ENCODE data around the gene FKBP14. TPM values are rescaled to one million over a fixed set of nuclear protein-coding genes. Genes with fewer than 3 reads are reported as not detected.

The FKBP14 gene
- total and polyA plus RNA-seq, 9 of the 15 experiments (the other 6 are each of a cell fraction or from before 2014, with no cell fraction given): 5.3 to 27.9 (median 14.3) TPM

DNA sequence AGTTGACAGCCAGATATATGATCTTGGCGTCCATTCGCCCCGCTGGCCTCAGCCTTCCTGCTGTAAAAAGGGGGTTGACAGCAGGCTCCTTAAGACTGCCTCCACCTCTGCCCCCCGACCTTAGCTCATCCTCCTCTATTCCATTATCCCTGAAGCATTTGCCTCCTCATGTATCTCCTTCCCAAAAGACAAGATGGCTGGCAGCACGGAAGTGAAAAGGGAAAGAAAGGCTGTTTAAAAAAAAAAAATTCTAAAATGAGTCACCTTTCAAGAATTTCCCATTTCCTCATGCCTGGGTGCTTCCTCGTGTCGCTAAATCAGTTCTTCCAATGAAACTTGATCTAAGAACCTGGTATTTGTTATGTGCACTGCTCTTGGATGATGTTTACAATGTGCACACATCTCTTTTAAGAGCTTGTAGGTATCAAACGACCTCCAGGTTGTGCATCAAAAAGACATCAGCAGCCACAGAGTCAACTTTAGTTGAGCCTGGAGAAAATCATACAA, 38.6 kb downstream of the FKBP14 start:
- peaks cover 2 to 8% of the 10 kb centered on the region in 2 experiments; a peak in 2 of 5 replicates for H3K27me3 ChIP-seq (ENCODE audit: control insufficient read depth in 2 of 2, insufficient read depth in 2 of 2, low read length in 2 of 2)
- DNase-seq (ENCODE audit: extremely low read depth in 1 of 4, low spot score in 3 of 4) (no peak), ATAC-seq (no peak), FAIRE-seq (no peak)
- peak overlapping the region; percentile 81 for H2AFZ ChIP-seq (ENCODE audit: low read depth, low read length)
- no peak overlapping the region for H3K9ac ChIP-seq (ENCODE audit: insufficient read depth in 1 of 2, low read depth in 2 of 2, low read length in 2 of 2)
- H3K9me3 ChIP-seq (replicated peaks; ENCODE audit: control insufficient read depth, insufficient read depth, low read depth, low read length): no peaks in the 10 kb centered on the region; the same call in 1 of the 2 replicates
- H3K9me1 ChIP-seq (ENCODE audit: control insufficient read depth, insufficient read depth, low read length): no peaks in the 10 kb centered on the region
- H3K4me3 ChIP-seq: no peak overlapping the region
- in situ Hi-C loops (cut with MboI) (no loop called here), intact Hi-C loops (cut with micrococcal nuclease) (no loop called here)
- H3K27ac ChIP-seq (ENCODE audit: extremely low read depth, low read depth, low read length): no peak overlapping the region
- no peaks in the 10 kb centered on the region for H3K36me3 ChIP-seq (ENCODE audit: control insufficient read depth, insufficient read depth, low read length)
- no peaks in the 10 kb centered on the region for H4K20me1 ChIP-seq (replicated peaks; ENCODE audit: control insufficient read depth, insufficient read depth, low read length)
- no peaks in the 10 kb centered on the region for H3K79me2 ChIP-seq (ENCODE audit: control insufficient read depth, insufficient read depth, low read length)
- H3K4me1 ChIP-seq (replicated peaks in 1 of 2; ENCODE audit: control insufficient read depth in 2 of 2, insufficient read depth in 2 of 2, low read length in 2 of 2): peaks cover 0 to 6% of the 10 kb centered on the region in 2 experiments; a peak in 2 of 5 replicates
- H3K4me2 ChIP-seq (ENCODE audit: insufficient read depth, low read length): no peak overlapping the region; the same call in 1 of the 2 replicates
- ChIA-PET CTCF (ENCODE audit: low intra/inter-chr PET ratio) (no interaction called here), POLR2A (interaction anchor here (0.5 to 0.7 kb wide), 2 partner anchors 20 to 74 kb away, joined by 3 read pairs; no protein-coding TSS in a partner anchor)
- no TSS peak for BruUV-seq (replicated peaks)
- WGBS (ENCODE audit: insufficient coverage, low coverage, missing lambda C conversion rate): 10% methylated on average over 8 of the region's 8 CpGs
- TF ChIP-seq, protein P1, sequence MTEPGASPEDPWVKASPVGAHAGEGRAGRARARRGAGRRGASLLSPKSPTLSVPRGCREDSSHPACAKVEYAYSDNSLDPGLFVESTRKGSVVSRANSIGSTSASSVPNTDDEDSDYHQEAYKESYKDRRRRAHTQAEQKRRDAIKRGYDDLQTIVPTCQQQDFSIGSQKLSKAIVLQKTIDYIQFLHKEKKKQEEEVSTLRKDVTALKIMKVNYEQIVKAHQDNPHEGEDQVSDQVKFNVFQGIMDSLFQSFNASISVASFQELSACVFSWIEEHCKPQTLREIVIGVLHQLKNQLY (CRISPR knock-in tag; conservative IDR thresholded peaks at IDR 0.05): no peak
- TF ChIP-seq POLR2A (conservative IDR thresholded peaks at IDR 0.05): no peak
- no peak for TF ChIP-seq ZNF830 (CRISPR knock-in tag; IDR thresholded peaks at IDR 0.05)
- TF ChIP-seq, protein P2, sequence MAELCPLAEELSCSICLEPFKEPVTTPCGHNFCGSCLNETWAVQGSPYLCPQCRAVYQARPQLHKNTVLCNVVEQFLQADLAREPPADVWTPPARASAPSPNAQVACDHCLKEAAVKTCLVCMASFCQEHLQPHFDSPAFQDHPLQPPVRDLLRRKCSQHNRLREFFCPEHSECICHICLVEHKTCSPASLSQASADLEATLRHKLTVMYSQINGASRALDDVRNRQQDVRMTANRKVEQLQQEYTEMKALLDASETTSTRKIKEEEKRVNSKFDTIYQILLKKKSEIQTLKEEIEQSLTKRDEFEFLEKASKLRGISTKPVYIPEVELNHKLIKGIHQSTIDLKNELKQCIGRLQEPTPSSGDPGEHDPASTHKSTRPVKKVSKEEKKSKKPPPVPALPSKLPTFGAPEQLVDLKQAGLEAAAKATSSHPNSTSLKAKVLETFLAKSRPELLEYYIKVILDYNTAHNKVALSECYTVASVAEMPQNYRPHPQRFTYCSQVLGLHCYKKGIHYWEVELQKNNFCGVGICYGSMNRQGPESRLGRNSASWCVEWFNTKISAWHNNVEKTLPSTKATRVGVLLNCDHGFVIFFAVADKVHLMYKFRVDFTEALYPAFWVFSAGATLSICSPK (IDR thresholded peaks at IDR 0.05; ENCODE audit: borderline replicate concordance): no peak
- TF ChIP-seq JUN (IDR thresholded peaks at IDR 0.05; ENCODE audit: borderline replicate concordance, low read depth, low read length): 0 out of 2 replicates have a peak, but pooled peaks have one; percentile 14
- no peak for TF ChIP-seq JUN (CRISPR knock-in tag; IDR thresholded peaks at IDR 0.05; ENCODE audit: borderline replicate concordance)
- no peak for TF ChIP-seq ZNF707 (CRISPR knock-in tag; conservative IDR thresholded peaks at IDR 0.05)
- no peak for TF ChIP-seq CBX5 (IDR thresholded peaks at IDR 0.05; ENCODE audit: borderline replicate concordance, low read depth)
- no peak for TF ChIP-seq SMAD2 (IDR thresholded peaks at IDR 0.05; ENCODE audit: low read depth, low read length)
- no peak for TF ChIP-seq THRB (CRISPR knock-in tag; conservative IDR thresholded peaks at IDR 0.05)
- no peak for TF ChIP-seq XRCC5 (IDR thresholded peaks at IDR 0.05; ENCODE audit: low read depth, low read length)
- peak in 2 of 3 experiments; percentile 17 to 65 for TF ChIP-seq YY1 (IDR thresholded peaks at IDR 0.05; ENCODE audit: borderline replicate concordance in 1 of 3, control insufficient read depth in 1 of 3, extremely low read depth in 1 of 3, insufficient read depth in 3 of 3, insufficient read length in 1 of 3, insufficient replicate concordance in 2 of 3, low read depth in 1 of 3, low read length in 2 of 3)
- no peak for TF ChIP-seq STAT5B (CRISPR knock-in tag; IDR thresholded peaks at IDR 0.05)
- no peak for TF ChIP-seq CEBPB (tag; IDR thresholded peaks at IDR 0.05)
- no peak for TF ChIP-seq CHCHD3 (CRISPR knock-in tag; IDR thresholded peaks at IDR 0.05)
- TF ChIP-seq, protein P3, sequence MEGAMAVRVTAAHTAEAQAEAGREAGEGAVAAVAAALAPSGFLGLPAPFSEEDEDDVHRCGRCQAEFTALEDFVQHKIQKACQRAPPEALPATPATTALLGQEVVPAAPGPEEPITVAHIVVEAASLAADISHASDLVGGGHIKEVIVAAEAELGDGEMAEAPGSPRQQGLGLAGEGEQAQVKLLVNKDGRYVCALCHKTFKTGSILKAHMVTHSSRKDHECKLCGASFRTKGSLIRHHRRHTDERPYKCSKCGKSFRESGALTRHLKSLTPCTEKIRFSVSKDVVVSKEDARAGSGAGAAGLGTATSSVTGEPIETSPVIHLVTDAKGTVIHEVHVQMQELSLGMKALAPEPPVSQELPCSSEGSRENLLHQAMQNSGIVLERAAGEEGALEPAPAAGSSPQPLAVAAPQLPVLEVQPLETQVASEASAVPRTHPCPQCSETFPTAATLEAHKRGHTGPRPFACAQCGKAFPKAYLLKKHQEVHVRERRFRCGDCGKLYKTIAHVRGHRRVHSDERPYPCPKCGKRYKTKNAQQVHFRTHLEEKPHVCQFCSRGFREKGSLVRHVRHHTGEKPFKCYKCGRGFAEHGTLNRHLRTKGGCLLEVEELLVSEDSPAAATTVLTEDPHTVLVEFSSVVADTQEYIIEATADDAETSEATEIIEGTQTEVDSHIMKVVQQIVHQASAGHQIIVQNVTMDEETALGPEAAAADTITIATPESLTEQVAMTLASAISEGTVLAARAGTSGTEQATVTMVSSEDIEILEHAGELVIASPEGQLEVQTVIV (CRISPR knock-in tag; IDR thresholded peaks at IDR 0.05; ENCODE audit: borderline replicate concordance): no peak
